ENCODE measurements around the gene TRAFD1. TPM values are rescaled to one million over a fixed set of nuclear protein-coding genes. Genes with fewer than 3 reads are reported as not detected.
"Not testable (repeated sequence)": the region's sequence is repeated elsewhere in the genome, so short reads cannot be mapped to it uniquely, and the experiment has no call there.

The TRAFD1 gene
- polyA plus RNA-seq, 3 donors from 2014 or later = 46.2 to 84.6 (median 79.5) TPM

GRCh38 chr12:112107306-112108201 lies 17.8 kb upstream of the TRAFD1 start:
- DNase-seq = peak in 1 of 3 donors; percentile 7
- peaks cover 37 to 54% of the 10 kb centered on the region in 2 donors for H3K4me1 Mint-ChIP-seq
- no peaks in the 10 kb centered on the region for H3K9me3 Mint-ChIP-seq

DNA sequence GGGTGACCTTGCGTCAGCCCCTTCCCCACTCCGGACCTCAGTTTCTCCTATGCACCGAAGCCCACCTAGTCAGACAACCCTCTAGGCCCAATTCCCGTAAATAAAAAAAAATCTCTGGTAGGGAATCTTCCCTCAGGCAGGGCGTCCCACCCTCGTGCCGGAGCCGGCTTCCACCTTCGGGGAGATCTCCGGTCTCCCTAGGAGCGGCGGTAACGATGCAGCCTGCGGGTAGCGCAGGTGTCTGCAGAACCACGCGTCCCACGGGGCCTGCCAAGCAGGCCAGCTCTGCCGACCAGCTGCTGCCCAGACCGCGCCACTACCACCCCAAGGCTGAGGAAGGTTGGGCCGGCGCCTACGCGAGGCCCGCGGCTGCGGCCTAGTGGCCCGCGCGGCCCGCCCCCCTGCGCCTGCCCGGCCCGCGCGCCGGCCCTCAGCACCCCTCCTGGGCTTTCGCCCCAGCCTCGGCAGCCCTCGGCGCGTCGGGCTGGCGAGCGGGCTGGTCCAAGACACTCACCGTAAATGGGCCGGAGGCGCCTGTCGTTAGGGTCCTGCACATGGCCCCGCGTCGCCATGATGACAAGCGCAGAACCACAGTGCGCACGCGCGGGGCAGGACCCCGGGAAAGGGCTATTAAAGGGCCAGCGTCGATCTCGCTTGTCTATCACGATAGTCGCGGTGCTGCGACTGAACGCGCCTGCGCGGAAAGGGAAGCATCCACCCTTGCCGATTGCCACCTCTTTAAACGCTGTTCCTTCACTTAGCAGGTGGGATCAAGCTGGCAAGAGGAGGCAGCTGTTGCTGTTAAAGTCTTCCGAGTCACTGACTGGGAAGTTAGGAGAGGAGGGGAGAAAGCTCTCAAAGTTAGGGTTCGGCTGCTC lies 16.9 kb upstream of the TRAFD1 start, which contains the start of gene NAA25:
Gene NAA25 (minus strand): TSS at position 582 of the 878 bp plus-strand sequence. CDS start 10 bp downstream, at position 572.
- H3K27me3 Mint-ChIP-seq (ENCODE audit: low read depth in 3 of 3) = peaks cover 4 to 8% (median 5%) of the 10 kb centered on the region in 3 donors
- H3K36me3 Mint-ChIP-seq = no peaks in the 10 kb centered on the region
- H3K4me1 Mint-ChIP-seq = peaks cover 36 to 52% of the 10 kb centered on the region in 2 donors
- peak; percentile 83 to 86 (median 85) for DNase-seq
- H3K27ac Mint-ChIP-seq = peak within 1 kb of the TSS; percentile 85 to 98 (median 96)
- no peaks in the 10 kb centered on the region for H3K9me3 Mint-ChIP-seq
- peak within 1 kb of the TSS; percentile 96 to 98 (median 98) for H3K4me3 Mint-ChIP-seq

More at GRCh38 chr12:112107306-112108201, 17.8 kb upstream of the TRAFD1 start:
- Mint-ChIP-seq H3K27ac (peak overlapping the region; percentile 84 to 91 (median 88)), H3K4me3 (peak overlapping the region; percentile 80 to 98 (median 88)), H3K36me3 (no peaks in the 10 kb centered on the region), H3K27me3 (ENCODE audit: low read depth in 3 of 3) (peaks cover 4 to 8% (median 5%) of the 10 kb centered on the region in 3 donors)

DNA sequence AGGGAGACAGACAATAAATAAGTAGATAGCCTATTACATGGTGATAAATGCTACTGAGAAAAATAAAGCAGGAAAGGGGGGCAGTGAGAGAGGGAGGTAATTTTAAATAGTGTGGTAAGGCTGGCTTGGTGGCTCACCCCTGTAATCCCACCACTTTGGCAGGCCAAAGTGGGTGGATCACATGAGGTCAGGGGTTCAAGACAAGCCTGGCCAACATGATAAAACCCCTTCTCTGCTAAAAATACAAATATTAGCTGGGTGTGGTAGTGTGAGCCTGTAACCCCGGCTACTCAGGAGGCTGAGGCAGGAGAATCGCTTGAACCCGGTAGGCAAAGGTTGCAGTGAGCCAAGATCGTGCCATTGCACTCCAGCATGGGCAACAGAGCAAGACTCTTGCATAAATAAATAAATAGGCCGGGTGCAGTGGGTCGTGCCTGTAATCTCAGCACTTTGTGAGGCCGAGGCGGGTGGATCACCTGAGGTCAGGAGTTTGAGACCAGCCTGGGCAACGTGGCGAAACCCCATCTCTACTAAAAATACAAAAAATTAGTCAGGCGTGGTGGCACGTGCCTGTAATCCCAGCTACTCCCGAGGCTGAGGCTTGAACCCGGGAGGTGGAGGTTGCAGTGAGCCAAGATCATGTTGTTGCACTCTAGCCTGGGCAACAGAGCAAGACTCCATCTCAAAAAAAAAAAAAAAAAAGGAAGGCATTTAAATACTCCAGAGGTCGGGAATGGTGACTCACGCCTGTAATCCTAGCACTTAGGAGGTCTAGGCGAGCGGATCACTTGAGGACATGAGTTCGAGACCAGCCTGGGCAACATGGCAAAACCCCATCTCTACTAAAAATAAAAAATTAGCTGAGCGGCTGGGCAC lies 14.3 kb upstream of the TRAFD1 start:
- Mint-ChIP-seq H3K4me1 (peaks cover 24 to 32% of the 10 kb centered on the region in 2 donors), H3K27ac (peak overlapping the region in 1 of 6 donors; percentile 45)
- DNase-seq; H3K36me3 Mint-ChIP-seq; H3K9me3 Mint-ChIP-seq; H3K4me3 Mint-ChIP-seq; H3K27me3 Mint-ChIP-seq (ENCODE audit: low read depth in 3 of 3): not testable (repeated sequence)

DNA sequence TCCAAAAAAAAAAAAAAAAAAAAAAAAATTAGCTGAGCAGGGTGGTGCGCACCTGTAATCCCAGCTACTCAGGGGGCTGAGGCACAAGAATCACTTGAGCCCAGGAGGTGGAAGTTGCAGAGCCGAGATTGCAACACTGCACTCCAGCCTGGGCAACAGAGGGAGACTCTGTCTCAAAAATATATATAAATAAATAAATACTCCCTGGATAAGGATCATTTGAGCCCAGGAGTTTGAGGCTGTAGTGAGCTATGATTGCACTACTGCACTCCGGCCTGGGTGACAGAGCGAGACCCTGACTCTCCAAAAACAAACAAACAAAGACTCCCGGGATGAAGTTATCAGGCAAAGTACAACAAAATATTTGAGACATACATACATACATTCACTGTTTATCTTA lies 13.4 kb upstream of the TRAFD1 start:
- H3K27me3 Mint-ChIP-seq (ENCODE audit: low read depth in 3 of 3) = peaks cover 4 to 8% (median 5%) of the 10 kb centered on the region in 3 donors
- peaks cover 20 to 23% of the 10 kb centered on the region in 2 donors for H3K4me1 Mint-ChIP-seq
- DNase-seq = no peak
- H3K36me3 Mint-ChIP-seq = no peaks in the 10 kb centered on the region
- no peak overlapping the region for H3K4me3 Mint-ChIP-seq
- no peaks in the 10 kb centered on the region for H3K9me3 Mint-ChIP-seq
- no peak overlapping the region for H3K27ac Mint-ChIP-seq

- H3K4me3 Mint-ChIP-seq = no peak overlapping the region
- peaks cover 13 to 17% of the 10 kb centered on the region in 2 donors for H3K4me1 Mint-ChIP-seq
- DNase-seq = no peak
- peaks cover 4 to 8% (median 5%) of the 10 kb centered on the region in 3 donors for H3K27me3 Mint-ChIP-seq (ENCODE audit: low read depth in 3 of 3)
- H3K36me3 Mint-ChIP-seq = no peaks in the 10 kb centered on the region
- peak overlapping the region in 1 of 6 donors; percentile 43 for H3K27ac Mint-ChIP-seq
- no peaks in the 10 kb centered on the region for H3K9me3 Mint-ChIP-seq
Observed at GRCh38 chr12:112112409-112113133, 12.8 kb upstream of the TRAFD1 start.

GRCh38 chr12:112115259-112116045 lies 9.9 kb upstream of the TRAFD1 start:
- H3K4me3 Mint-ChIP-seq = no peak overlapping the region

GRCh38 chr12:112116232-112117060 lies 8.9 kb upstream of the TRAFD1 start:
- H3K4me3 Mint-ChIP-seq = no peak overlapping the region
- no peak overlapping the region for H3K27ac Mint-ChIP-seq
- no peak for DNase-seq
- H3K4me1 Mint-ChIP-seq = peaks cover 0 to 1% of the 10 kb centered on the region in 2 donors
- H3K36me3 Mint-ChIP-seq = no peaks in the 10 kb centered on the region
- peaks cover 0 to 2% (median 0%) of the 10 kb centered on the region in 3 donors for H3K27me3 Mint-ChIP-seq (ENCODE audit: low read depth in 3 of 3)
- no peaks in the 10 kb centered on the region for H3K9me3 Mint-ChIP-seq

More at GRCh38 chr12:112115259-112116045, 9.9 kb upstream of the TRAFD1 start:
- H3K9me3 Mint-ChIP-seq = no peaks in the 10 kb centered on the region
- no peak for DNase-seq
- no peaks in the 10 kb centered on the region for H3K36me3 Mint-ChIP-seq
- H3K27ac Mint-ChIP-seq = peak overlapping the region in 1 of 6 donors; percentile 40
- H3K27me3 Mint-ChIP-seq (ENCODE audit: low read depth in 3 of 3) = peaks cover 0 to 2% (median 1%) of the 10 kb centered on the region in 3 donors
- peaks cover 0 to 1% of the 10 kb centered on the region in 2 donors for H3K4me1 Mint-ChIP-seq

DNA sequence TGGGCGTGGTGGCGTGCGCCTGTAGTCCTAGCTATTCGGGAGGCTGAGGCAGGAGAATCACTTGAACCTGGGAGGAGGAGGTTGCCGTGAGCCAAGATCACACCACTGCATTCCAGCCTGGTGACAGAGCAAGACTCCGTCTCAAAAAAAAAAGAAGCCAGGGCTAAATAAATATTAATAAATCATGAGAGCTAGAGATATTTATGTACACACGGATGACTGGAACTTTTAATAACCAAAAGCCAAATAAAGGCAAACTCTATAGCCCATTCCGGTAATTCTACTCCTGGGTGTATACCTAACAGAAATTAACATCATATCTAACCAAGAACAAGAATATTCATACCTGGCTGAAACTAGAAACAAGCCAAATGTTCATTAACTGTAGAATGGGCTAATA lies 7.7 kb upstream of the TRAFD1 start:
- no peak for DNase-seq
- no peaks in the 10 kb centered on the region for H3K9me3 Mint-ChIP-seq
- no peak overlapping the region for H3K27ac Mint-ChIP-seq
- H3K4me3 Mint-ChIP-seq = no peak overlapping the region
- H3K36me3 Mint-ChIP-seq = no peaks in the 10 kb centered on the region
- peaks cover 0 to 2% (median 0%) of the 10 kb centered on the region in 3 donors for H3K27me3 Mint-ChIP-seq (ENCODE audit: low read depth in 3 of 3)
- peaks cover 0 to 1% of the 10 kb centered on the region in 2 donors for H3K4me1 Mint-ChIP-seq

DNA sequence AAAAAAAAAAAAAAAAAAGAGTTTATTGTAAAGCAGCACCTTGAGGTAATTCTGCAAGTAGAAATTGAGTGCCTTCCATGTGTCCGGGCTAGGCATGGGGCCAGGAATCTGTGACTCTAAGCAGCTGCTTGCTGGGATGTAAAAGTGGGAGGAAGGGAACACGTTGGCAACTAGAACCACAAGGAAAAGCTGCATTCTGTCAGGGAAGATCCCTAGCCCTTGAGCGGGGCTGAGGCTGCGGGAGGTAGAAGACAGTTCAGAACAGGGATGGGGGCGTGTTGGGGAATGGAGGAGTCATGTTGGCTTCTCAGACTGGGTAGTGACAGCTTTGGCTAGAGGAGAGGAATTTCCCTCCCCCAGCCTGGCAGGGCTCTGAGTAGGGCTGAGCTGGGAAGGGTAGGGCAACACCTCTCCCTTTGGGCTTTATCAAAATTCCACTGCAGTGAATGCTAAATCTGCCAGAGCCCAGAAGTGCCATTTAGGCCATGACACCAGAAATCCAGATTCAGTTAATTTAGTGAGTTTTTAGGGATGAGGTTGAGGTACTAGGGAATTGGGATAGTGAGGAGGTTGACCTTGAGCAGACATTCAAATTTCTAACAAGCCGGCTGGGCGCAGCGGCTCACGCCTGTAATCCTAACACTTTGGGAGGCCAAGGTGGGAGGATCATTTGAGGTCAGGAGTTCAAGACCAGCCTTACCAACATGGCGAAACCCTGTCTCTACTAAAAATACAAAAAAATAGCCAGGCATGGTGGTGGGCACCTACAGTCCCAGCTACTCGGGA lies 3.4 kb upstream of the TRAFD1 start:
- Mint-ChIP-seq H3K27me3 (ENCODE audit: low read depth in 3 of 3) (peaks cover 2 to 7% (median 5%) of the 10 kb centered on the region in 3 donors), H3K27ac (no peak overlapping the region), H3K4me3 (no peak overlapping the region), H3K36me3 (no peaks in the 10 kb centered on the region), H3K4me1 (peaks cover 13 to 18% of the 10 kb centered on the region in 2 donors), H3K9me3 (no peaks in the 10 kb centered on the region)
- DNase-seq = no peak

- no peak overlapping the region for H3K27ac Mint-ChIP-seq
- peaks cover 20 to 23% of the 10 kb centered on the region in 2 donors for H3K4me1 Mint-ChIP-seq
- peaks cover 2 to 7% (median 6%) of the 10 kb centered on the region in 3 donors for H3K27me3 Mint-ChIP-seq (ENCODE audit: low read depth in 3 of 3)
- DNase-seq = no peak
- no peaks in the 10 kb centered on the region for H3K9me3 Mint-ChIP-seq
- no peak overlapping the region for H3K4me3 Mint-ChIP-seq
- no peaks in the 10 kb centered on the region for H3K36me3 Mint-ChIP-seq
Observed at GRCh38 chr12:112122823-112123690, 2.3 kb upstream of the TRAFD1 start.
